ENCODE measurements around the gene THNSL1. TPM values are rescaled to one million over a fixed set of nuclear protein-coding genes. Genes with fewer than 3 reads are reported as not detected.

The THNSL1 gene
- total RNA-seq, 1 donor from 2014 or later = 3.2 TPM

DNA sequence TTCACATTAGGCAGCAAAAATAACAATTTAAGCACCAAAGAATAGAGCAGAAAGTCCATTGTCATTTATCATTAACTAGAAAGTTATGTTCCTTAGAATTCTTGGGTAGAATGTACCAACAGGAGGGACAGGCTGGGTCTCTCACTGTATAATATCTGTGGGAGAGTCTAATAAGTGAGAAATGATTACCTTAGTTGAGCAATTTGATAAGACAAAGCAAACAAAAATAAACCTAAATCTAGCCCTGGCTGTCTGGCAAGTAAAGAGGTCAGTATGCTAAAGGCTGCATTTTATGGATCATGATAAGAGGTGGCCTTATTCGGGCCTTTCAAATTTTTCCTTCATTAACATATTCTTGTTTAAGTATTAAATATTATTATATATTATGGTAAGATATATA, 35.6 kb downstream of the THNSL1 start:
- DNase-seq (ENCODE audit: low read depth) = no peak
- no peak overlapping the region for H3K4me3 ChIP-seq (ENCODE audit: low read depth, low read length)

DNA sequence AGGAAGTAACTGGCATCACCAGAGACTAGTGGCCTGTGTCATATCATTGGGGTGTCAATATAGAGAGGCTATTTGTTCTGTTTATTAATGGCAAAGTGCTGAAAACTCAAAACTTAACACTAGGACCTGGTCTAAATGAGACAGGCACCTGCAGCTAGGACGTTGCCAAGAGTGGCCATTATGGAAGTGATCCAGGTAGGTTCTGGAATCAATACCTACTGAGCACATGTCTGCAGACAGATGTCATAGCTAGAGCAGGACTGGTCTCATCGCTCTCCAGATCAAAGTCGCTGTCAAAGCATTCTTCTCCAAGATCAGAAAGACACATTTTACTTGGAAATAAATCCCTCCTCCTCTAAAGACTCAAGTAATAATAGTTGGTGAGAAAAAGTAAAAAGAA, 40.3 kb downstream of the THNSL1 start:
- H3K36me3 ChIP-seq (ENCODE audit: control insufficient read depth, insufficient read depth, low read length) = no peaks in the 10 kb centered on the region
- TF ChIP-seq, protein P1, sequence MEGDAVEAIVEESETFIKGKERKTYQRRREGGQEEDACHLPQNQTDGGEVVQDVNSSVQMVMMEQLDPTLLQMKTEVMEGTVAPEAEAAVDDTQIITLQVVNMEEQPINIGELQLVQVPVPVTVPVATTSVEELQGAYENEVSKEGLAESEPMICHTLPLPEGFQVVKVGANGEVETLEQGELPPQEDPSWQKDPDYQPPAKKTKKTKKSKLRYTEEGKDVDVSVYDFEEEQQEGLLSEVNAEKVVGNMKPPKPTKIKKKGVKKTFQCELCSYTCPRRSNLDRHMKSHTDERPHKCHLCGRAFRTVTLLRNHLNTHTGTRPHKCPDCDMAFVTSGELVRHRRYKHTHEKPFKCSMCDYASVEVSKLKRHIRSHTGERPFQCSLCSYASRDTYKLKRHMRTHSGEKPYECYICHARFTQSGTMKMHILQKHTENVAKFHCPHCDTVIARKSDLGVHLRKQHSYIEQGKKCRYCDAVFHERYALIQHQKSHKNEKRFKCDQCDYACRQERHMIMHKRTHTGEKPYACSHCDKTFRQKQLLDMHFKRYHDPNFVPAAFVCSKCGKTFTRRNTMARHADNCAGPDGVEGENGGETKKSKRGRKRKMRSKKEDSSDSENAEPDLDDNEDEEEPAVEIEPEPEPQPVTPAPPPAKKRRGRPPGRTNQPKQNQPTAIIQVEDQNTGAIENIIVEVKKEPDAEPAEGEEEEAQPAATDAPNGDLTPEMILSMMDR (IDR thresholded peaks at IDR 0.05; ENCODE audit: insufficient read depth, low read length, poor library complexity, severe bottlenecking) = no peak
- no peak for DNase-seq (ENCODE audit: low read depth)
- no peaks in the 10 kb centered on the region for H3K27me3 ChIP-seq (ENCODE audit: control insufficient read depth, insufficient read depth, low read length)
- no peak overlapping the region for H3K4me3 ChIP-seq (ENCODE audit: low read depth, low read length)

More for the DNA sequence above, 35.6 kb downstream of the THNSL1 start:
- TF ChIP-seq, protein P1 (IDR thresholded peaks at IDR 0.05; ENCODE audit: insufficient read depth, low read length, poor library complexity, severe bottlenecking) = no peak
- Histone ChIP-seq H3K36me3 (ENCODE audit: control insufficient read depth, insufficient read depth, low read length) (no peaks in the 10 kb centered on the region), H3K27me3 (ENCODE audit: control insufficient read depth, insufficient read depth, low read length) (no peaks in the 10 kb centered on the region)

DNA sequence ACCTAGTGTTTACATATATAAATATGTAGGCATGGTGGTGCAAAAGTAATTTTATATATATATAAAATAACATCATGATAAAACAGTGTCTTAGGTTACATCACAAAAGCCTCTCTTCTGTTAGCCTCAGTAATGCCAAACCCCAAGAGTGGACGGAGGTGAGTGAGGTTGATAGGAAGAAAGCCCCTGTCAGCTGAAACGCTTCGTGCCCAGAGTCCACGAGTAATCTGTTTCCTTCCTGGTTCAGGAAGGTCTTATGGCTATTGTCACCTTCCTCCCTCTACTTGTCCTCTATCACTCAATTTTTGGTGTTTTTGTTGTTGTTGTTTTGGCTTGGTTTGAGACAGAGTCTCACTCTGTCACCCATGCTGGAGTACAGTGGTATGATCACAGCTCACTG, 41.5 kb downstream of the THNSL1 start:
- Histone ChIP-seq H3K36me3 (ENCODE audit: control insufficient read depth, insufficient read depth, low read length) (no peaks in the 10 kb centered on the region), H3K27me3 (ENCODE audit: control insufficient read depth, insufficient read depth, low read length) (no peaks in the 10 kb centered on the region), H3K4me3 (ENCODE audit: low read depth, low read length) (no peak overlapping the region)
- TF ChIP-seq, protein P1 (IDR thresholded peaks at IDR 0.05; ENCODE audit: insufficient read depth, low read length, poor library complexity, severe bottlenecking) = no peak
- DNase-seq (ENCODE audit: low read depth) = no peak

DNA sequence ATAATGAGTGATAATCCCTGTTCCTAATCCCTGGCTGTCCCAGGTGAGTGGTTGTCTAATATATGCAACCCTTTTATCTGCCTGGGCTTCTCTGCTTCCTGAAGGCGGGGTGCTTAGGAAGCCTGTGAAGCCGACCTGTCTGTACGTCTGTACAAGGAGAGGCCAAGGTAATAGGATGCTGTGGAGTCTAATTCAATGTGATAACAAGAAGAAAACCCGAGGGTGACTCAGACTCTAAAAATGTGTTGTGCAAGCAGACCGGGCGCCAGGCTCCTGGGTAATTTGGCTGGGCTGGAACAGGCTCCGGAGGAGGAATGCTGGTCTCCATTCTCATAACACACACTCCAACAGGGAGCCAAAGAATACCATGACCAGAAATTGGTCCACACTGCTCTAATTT, 43.6 kb downstream of the THNSL1 start:
- TF ChIP-seq, protein P1 (IDR thresholded peaks at IDR 0.05; ENCODE audit: insufficient read depth, low read length, poor library complexity, severe bottlenecking) = no peak
- Histone ChIP-seq H3K36me3 (ENCODE audit: control insufficient read depth, insufficient read depth, low read length) (no peaks in the 10 kb centered on the region), H3K4me3 (ENCODE audit: low read depth, low read length) (no peak overlapping the region), H3K27me3 (ENCODE audit: control insufficient read depth, insufficient read depth, low read length) (no peaks in the 10 kb centered on the region)
- DNase-seq (ENCODE audit: low read depth) = peak; percentile 49

DNA sequence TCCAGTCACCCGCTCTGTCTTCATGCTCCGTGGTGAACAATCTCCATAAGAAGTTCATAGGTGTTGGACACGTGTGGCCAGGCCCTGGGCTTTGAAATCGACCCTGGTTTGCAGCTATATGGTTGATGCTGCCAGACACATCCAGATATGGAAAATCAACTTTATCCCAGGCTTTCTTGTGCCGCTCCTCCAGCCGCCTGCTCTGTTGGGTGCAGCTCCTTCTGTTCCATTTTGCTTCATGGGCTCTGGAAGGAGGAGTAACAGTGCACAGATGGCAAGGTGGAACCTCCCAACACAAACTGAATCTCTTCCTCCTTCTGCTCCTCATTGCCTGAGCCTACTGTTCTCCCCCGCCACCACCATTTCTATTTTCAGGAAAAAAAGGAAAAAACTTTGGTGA, 44.7 kb downstream of the THNSL1 start:
- DNase-seq (ENCODE audit: low read depth) = no peak
- TF ChIP-seq, protein P1 (IDR thresholded peaks at IDR 0.05; ENCODE audit: insufficient read depth, low read length, poor library complexity, severe bottlenecking) = no peak
- no peak overlapping the region for H3K4me3 ChIP-seq (ENCODE audit: low read depth, low read length)
- no peaks in the 10 kb centered on the region for H3K27me3 ChIP-seq (ENCODE audit: control insufficient read depth, insufficient read depth, low read length)
- H3K36me3 ChIP-seq (ENCODE audit: control insufficient read depth, insufficient read depth, low read length) = no peaks in the 10 kb centered on the region

DNA sequence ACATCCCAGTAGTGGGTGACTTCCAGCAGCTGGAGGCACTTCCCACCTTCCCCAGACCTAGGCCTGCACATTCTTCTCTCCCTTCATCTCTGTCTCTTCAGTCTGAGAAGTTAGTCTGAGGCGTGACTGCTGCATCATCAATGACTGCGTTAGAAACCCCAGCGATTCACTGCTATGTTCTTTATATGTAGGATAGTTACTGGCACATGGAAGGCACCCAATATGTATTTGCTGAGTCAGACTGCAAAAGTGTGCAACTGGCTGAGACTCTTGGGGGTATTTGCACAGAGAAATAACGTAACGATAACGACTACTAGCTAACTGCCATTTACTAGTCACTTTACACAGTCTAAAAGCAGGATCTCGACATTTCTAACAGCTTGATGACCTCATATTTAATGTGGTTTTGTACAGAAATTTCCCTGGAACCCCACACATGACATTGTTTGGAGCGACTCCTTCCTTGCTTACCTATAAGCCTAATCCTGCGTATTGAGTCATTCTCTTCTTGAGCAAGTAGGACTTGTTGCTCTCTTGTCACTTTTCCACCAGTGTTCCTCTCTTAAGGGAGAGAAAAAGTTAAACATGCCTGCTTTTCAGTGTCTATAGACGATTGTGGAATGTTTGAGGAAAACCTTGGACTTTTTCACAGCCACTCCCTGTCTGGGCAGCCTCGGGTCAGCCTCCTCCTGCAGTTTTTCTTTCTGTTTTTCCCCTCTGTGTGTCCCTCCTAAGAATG, 45.5 kb downstream of the THNSL1 start:
- Histone ChIP-seq H3K27me3 (ENCODE audit: control insufficient read depth, insufficient read depth, low read length) (no peaks in the 10 kb centered on the region), H3K4me3 (ENCODE audit: low read depth, low read length) (no peak overlapping the region), H3K36me3 (ENCODE audit: control insufficient read depth, insufficient read depth, low read length) (no peaks in the 10 kb centered on the region)
- TF ChIP-seq, protein P1 (IDR thresholded peaks at IDR 0.05; ENCODE audit: insufficient read depth, low read length, poor library complexity, severe bottlenecking) = no peak
- DNase-seq (ENCODE audit: low read depth) = no peak
